ENCODE results near the gene RHOB. TPM values are rescaled to one million over a fixed set of nuclear protein-coding genes. Genes with fewer than 3 reads are reported as not detected.
A peak's percentile ranks its signal among the peaks of the same experiment; 100 is the strongest.

The RHOB gene
- total RNA-seq, 2 donors from 2014 or later, result 805 to 1,722 TPM

- TF ChIP-seq CTCF (IDR thresholded peaks at IDR 0.05), result no peak
- Histone ChIP-seq H3K27ac (peak overlapping the region; percentile 98 to 99), H3K9me3 (no peaks in the 10 kb centered on the region), H3K36me3 (peaks cover 23% of the 10 kb centered on the region), H3K27me3 (replicated peaks; ENCODE audit: insufficient read depth) (no peaks in the 10 kb centered on the region), H3K4me1 (ENCODE audit: control insufficient read depth in 1 of 2, low read depth in 2 of 2) (peaks cover 0 to 19% of the 10 kb centered on the region in 2 donors), H3K4me3 (peak overlapping the region; percentile 97)
- DNase-seq (ENCODE audit: low spot score) (no peak), ATAC-seq (ENCODE audit: insufficient number of reproducible peaks, low FRiP score, low read depth) (no peak)
Observed at GRCh38 chr2:20451761-20452499, 5.1 kb downstream of the RHOB start.

GRCh38 chr2:20452551-20452950 lies 5.7 kb downstream of the RHOB start:
- Histone ChIP-seq H3K4me3 (no peak overlapping the region), H3K27me3 (replicated peaks; ENCODE audit: insufficient read depth) (no peaks in the 10 kb centered on the region), H3K27ac (peak overlapping the region; percentile 98 to 99), H3K36me3 (peaks cover 20% of the 10 kb centered on the region), H3K9me3 (no peaks in the 10 kb centered on the region), H3K4me1 (ENCODE audit: control insufficient read depth in 1 of 2, low read depth in 2 of 2) (peaks cover 0 to 22% of the 10 kb centered on the region in 2 donors)
- no peak for ATAC-seq (ENCODE audit: insufficient number of reproducible peaks, low FRiP score, low read depth)
- no peak for TF ChIP-seq CTCF (IDR thresholded peaks at IDR 0.05)
- DNase-seq (ENCODE audit: low spot score), result no peak

- no peaks in the 10 kb centered on the region for H3K27me3 ChIP-seq (replicated peaks; ENCODE audit: insufficient read depth)
- no peak overlapping the region for H3K4me3 ChIP-seq
- TF ChIP-seq CTCF (IDR thresholded peaks at IDR 0.05), result no peak
- ATAC-seq (ENCODE audit: insufficient number of reproducible peaks, low FRiP score, low read depth), result no peak
- no peaks in the 10 kb centered on the region for H3K9me3 ChIP-seq
- H3K4me1 ChIP-seq (ENCODE audit: control insufficient read depth in 1 of 2, low read depth in 2 of 2), result peaks cover 0 to 22% of the 10 kb centered on the region in 2 donors
- DNase-seq (ENCODE audit: low spot score), result no peak
- H3K27ac ChIP-seq, result peak overlapping the region; percentile 98 to 99
- H3K36me3 ChIP-seq, result peaks cover 14% of the 10 kb centered on the region
Observed at GRCh38 chr2:20453087-20453486, 6.2 kb downstream of the RHOB start.

GRCh38 chr2:20454036-20454981 lies 7.4 kb downstream of the RHOB start:
- TF ChIP-seq CTCF (IDR thresholded peaks at IDR 0.05), result no peak
- DNase-seq (ENCODE audit: low spot score) (no peak), ATAC-seq (ENCODE audit: insufficient number of reproducible peaks, low FRiP score, low read depth) (no peak)
- H3K27me3 ChIP-seq (replicated peaks; ENCODE audit: insufficient read depth), result no peaks in the 10 kb centered on the region
- no peaks in the 10 kb centered on the region for H3K9me3 ChIP-seq
- peaks cover 2% of the 10 kb centered on the region for H3K36me3 ChIP-seq
- H3K4me3 ChIP-seq, result no peak overlapping the region
- peaks cover 0 to 22% of the 10 kb centered on the region in 2 donors for H3K4me1 ChIP-seq (ENCODE audit: control insufficient read depth in 1 of 2, low read depth in 2 of 2)
- H3K27ac ChIP-seq, result peak overlapping the region in 1 of 2 donors; percentile 8

GRCh38 chr2:20455076-20455587 lies 8.3 kb downstream of the RHOB start:
- Histone ChIP-seq H3K27ac (peak overlapping the region; percentile 53 to 60), H3K36me3 (no peaks in the 10 kb centered on the region), H3K9me3 (no peaks in the 10 kb centered on the region), H3K27me3 (replicated peaks; ENCODE audit: insufficient read depth) (no peaks in the 10 kb centered on the region), H3K4me1 (ENCODE audit: control insufficient read depth in 1 of 2, low read depth in 2 of 2) (peaks cover 0 to 22% of the 10 kb centered on the region in 2 donors), H3K4me3 (no peak overlapping the region)
- DNase-seq (ENCODE audit: low spot score) (no peak), ATAC-seq (ENCODE audit: insufficient number of reproducible peaks, low FRiP score, low read depth) (no peak)
- TF ChIP-seq CTCF (IDR thresholded peaks at IDR 0.05), result no peak

Data from thoracic aorta (tissue), 2 donors.